Left ventricle myocardium inferior (tissue), 1 donor: ENCODE data around the gene CABP7. TPM values are rescaled to one million over a fixed set of nuclear protein-coding genes. Genes with fewer than 3 reads are reported as not detected.

Experiments
- DNase-seq: peaks from one replicate; pipeline ENCODE4 v3.0.0-alpha.2; 2020
- H3K27ac ChIP-seq: fragments of 200-600 bp; replicated peaks from 2 replicates; pipeline ENCODE4 v1.8.0; 2021
- H3K27me3 ChIP-seq: fragments of 200-600 bp; 2 replicates; pipeline ENCODE4 v1.8.0; 2021; ENCODE audit warnings: low read depth
- H3K36me3 ChIP-seq: fragments of 200-600 bp; 2 replicates; pipeline ENCODE4 v1.8.0; 2021
- H3K4me1 ChIP-seq: fragments of 200-600 bp; 2 replicates; pipeline ENCODE4 v1.8.0; 2021
- H3K4me3 ChIP-seq: fragments of 200-600 bp; 2 replicates; pipeline ENCODE4 v1.8.0; 2021; ENCODE audit warnings: mild to moderate bottlenecking, moderate library complexity
- H3K9me3 ChIP-seq: fragments of 200-600 bp; replicated peaks from 2 replicates; pipeline ENCODE4 v1.8.0; 2021
- CTCF ChIP-seq: fragments of 200-600 bp; IDR thresholded peaks from 2 replicates; pipeline ENCODE4 v1.8.0; 2021; ENCODE audit warnings: antibody characterized with exemption, mild to moderate bottlenecking, borderline replicate concordance
- intact Hi-C: fragments of 100-400 bp; cut with micrococcal nuclease; formaldehyde crosslinking; loops from one replicate; pipeline ENCODE4 v1.11.0; 2022
- total RNA-seq: library from RNA; stranded (reverse); fragmentation: NEBNext Ultra II Directional; extraction: Animal tissue kit (Norgen Biotek cat#: 25700); gene quantifications from one replicate; pipeline ENCODE4 v1.2.1, GENCODE V29; 2021
- donor health status: DM: no; HTN: yes; CAD: no; lungs with severe emphysema.

CABP7 gene
- total RNA-seq, 1 donor from 2014 or later, result not detected

GRCh38 chr22:29717789-29718188 lies 2.0 kb upstream of the CABP7 start:
- intact Hi-C loops, result no loop called here
- no peaks in the 10 kb centered on the region for H3K9me3 ChIP-seq
- H3K36me3 ChIP-seq, result no peaks in the 10 kb centered on the region
- no peak for DNase-seq
- H3K4me3 ChIP-seq, result no peak overlapping the region
- TF ChIP-seq CTCF, result no peak
- peaks cover 92% of the 10 kb centered on the region for H3K27me3 ChIP-seq
- no peak overlapping the region for H3K27ac ChIP-seq
- H3K4me1 ChIP-seq, result peaks cover 4% of the 10 kb centered on the region

- TF ChIP-seq CTCF, result no peak
- no peaks in the 10 kb centered on the region for H3K9me3 ChIP-seq
- H3K27ac ChIP-seq, result no peak overlapping the region
- H3K4me1 ChIP-seq, result peaks cover 4% of the 10 kb centered on the region
- DNase-seq, result no peak
- no peaks in the 10 kb centered on the region for H3K36me3 ChIP-seq
- peaks cover 92% of the 10 kb centered on the region for H3K27me3 ChIP-seq
- H3K4me3 ChIP-seq, result no peak overlapping the region
- intact Hi-C loops, result no loop called here
Measured at GRCh38 chr22:29718949-29719898, 579 bp upstream of the CABP7 start.

- Histone ChIP-seq H3K27me3 (peaks cover 93% of the 10 kb centered on the region), H3K4me1 (peaks cover 4% of the 10 kb centered on the region), H3K27ac (no peak overlapping the region), H3K9me3 (no peaks in the 10 kb centered on the region), H3K4me3 (no peak overlapping the region), H3K36me3 (no peaks in the 10 kb centered on the region)
- DNase-seq, result no peak
- no peak for TF ChIP-seq CTCF
- intact Hi-C loops, result no loop called here
Measured at GRCh38 chr22:29720811-29721323, 1.1 kb downstream of the CABP7 start.

GRCh38 chr22:29722151-29722550 lies 2.3 kb downstream of the CABP7 start:
- Histone ChIP-seq H3K27ac (no peak overlapping the region), H3K4me1 (peaks cover 4% of the 10 kb centered on the region), H3K4me3 (no peak overlapping the region), H3K36me3 (no peaks in the 10 kb centered on the region), H3K27me3 (peaks cover 95% of the 10 kb centered on the region), H3K9me3 (no peaks in the 10 kb centered on the region)
- TF ChIP-seq CTCF, result no peak
- DNase-seq, result no peak
- intact Hi-C loops, result no loop called here

GRCh38 chr22:29722587-29722986 lies 2.8 kb downstream of the CABP7 start:
- peaks cover 90% of the 10 kb centered on the region for H3K27me3 ChIP-seq

More at GRCh38 chr22:29722587-29722986, 2.8 kb downstream of the CABP7 start:
- Histone ChIP-seq H3K36me3 (no peaks in the 10 kb centered on the region), H3K27ac (no peak overlapping the region), H3K4me3 (no peak overlapping the region), H3K4me1 (peaks cover 4% of the 10 kb centered on the region), H3K9me3 (no peaks in the 10 kb centered on the region)
- no peak for DNase-seq
- no peak for TF ChIP-seq CTCF
- intact Hi-C loops, result no loop called here
